OCI-LY7 (cell line): ENCODE data around the gene SPRR3. TPM values are rescaled to one million over a fixed set of nuclear protein-coding genes. Genes with fewer than 3 reads are reported as not detected.

Source experiments
- BruUV-seq: library from RNA; stranded (reverse); fragments of 400-500 nt; replicated peaks from 2 replicates; lab custom pipeline; 2021; lab: Mats Ljungman, UMichigan
- CTCF ChIA-PET: fragments of 300-600 bp; sonication (Branson Sonifier 250); formaldehyde crosslinking; loops from one replicate; lab custom pipeline; 2022; ENCODE audit warnings: antibody characterized with exemption; ENCODE audit not compliant: unreplicated experiment; lab: Charles Lee
- POLR2A ChIA-PET: fragments of 300-600 bp; sonication (Branson Sonifier 250); formaldehyde crosslinking; loops from one replicate; lab custom pipeline; 2022; ENCODE audit warnings: antibody characterized with exemption; lab: Charles Lee
- DNase-seq: peaks from one replicate; pipeline ENCODE4 v3.0.0-alpha.2; 2015; ENCODE audit warnings: low spot score
- H2AFZ ChIP-seq: fragments of 200-600 bp; sonication (generic), shearing (Covaris generic); 2 replicates; pipeline ENCODE4 v1.6.1; 2014; ENCODE audit warnings: mild to moderate bottlenecking, antibody characterized with exemption, low read length, moderate library complexity
- H3K27ac ChIP-seq: fragments of 200-600 bp; sonication (generic); 2 replicates; pipeline ENCODE4 v1.5.1; 2014; ENCODE audit warnings: mixed run types, low read depth, mild to moderate bottlenecking, moderate library complexity, low read length, inconsistent platforms; ENCODE audit not compliant: poor library complexity, severe bottlenecking
- H3K36me3 ChIP-seq: fragments of 200-600 bp; sonication (generic); 2 replicates; pipeline ENCODE4 v1.6.1; 2014; ENCODE audit warnings: mild to moderate bottlenecking, antibody characterized with exemption, low read length, moderate library complexity, mixed read lengths; ENCODE audit not compliant: insufficient read depth
- H3K4me1 ChIP-seq: fragments of 200-600 bp; sonication (generic); 2 replicates; pipeline ENCODE4 v1.5.1; 2014; ENCODE audit warnings: mild to moderate bottlenecking, low read length; ENCODE audit not compliant: insufficient read depth, poor library complexity, severe bottlenecking
- H3K4me2 ChIP-seq: fragments of 200-600 bp; sonication (generic); 2 replicates; pipeline ENCODE4 v1.6.1; 2014; ENCODE audit warnings: mild to moderate bottlenecking, low read length
- H3K4me3 ChIP-seq: fragments of 200-600 bp; sonication (generic); 2 replicates; pipeline ENCODE4 v1.5.1; 2014; ENCODE audit warnings: mild to moderate bottlenecking, low read depth, low read length; ENCODE audit not compliant: poor library complexity, severe bottlenecking
- H3K79me2 ChIP-seq: fragments of 200-600 bp; sonication (generic); 2 replicates; pipeline ENCODE4 v1.6.1; 2016; ENCODE audit warnings: low read depth, mild to moderate bottlenecking, low read length, moderate library complexity, mixed read lengths; ENCODE audit not compliant: insufficient read depth
- H3K9me2 ChIP-seq: fragments of 200-600 bp; sonication (generic); 2 replicates; pipeline ENCODE4 v1.6.1; 2016; ENCODE audit warnings: mild to moderate bottlenecking, low read length, mixed read lengths; ENCODE audit not compliant: insufficient read depth
- H3K9me3 ChIP-seq: fragments of 200-600 bp; sonication (generic); 2 replicates; pipeline ENCODE4 v1.6.1; 2014; ENCODE audit warnings: mild to moderate bottlenecking, mixed run types, low read length, mixed read lengths
- H4K20me1 ChIP-seq: fragments of 200-600 bp; sonication (generic); 2 replicates; pipeline ENCODE4 v1.6.1; 2014; ENCODE audit warnings: mild to moderate bottlenecking, antibody characterized with exemption, low read length, moderate library complexity, mixed read lengths; ENCODE audit not compliant: insufficient read depth
- CTCF ChIP-seq: fragments of 200-600 bp; sonication (generic); conservative IDR thresholded peaks from 2 replicates; pipeline ENCODE4 v1.5.1; 2014; ENCODE audit warnings: mild to moderate bottlenecking, antibody characterized with exemption, low read length, moderate library complexity, mixed read lengths
- EZH2phosphoT487 ChIP-seq: fragments of 200-600 bp; sonication (generic); IDR thresholded peaks from 2 replicates; pipeline ENCODE4 v1.6.1; 2018; ENCODE audit warnings: low read depth, borderline replicate concordance, mild to moderate bottlenecking, mixed run types, antibody characterized with exemption, low read length, moderate library complexity, mixed read lengths
- intact Hi-C: fragments of 100-400 bp; cut with micrococcal nuclease; formaldehyde crosslinking; loops from one replicate; pipeline ENCODE4 v1.10.0; 2022; ENCODE audit not compliant: unreplicated experiment
- small RNA-seq: library from RNA; depleted of rRNA; stranded (forward); fragments of <200 nt; gene quantifications from one replicate; pipeline ENCODE3, GENCODE V24; 2014
- total RNA-seq, 2 experiments: library from RNA; depleted of rRNA in 1 of 2; stranded (reverse); fragments of >200 nt in 1 of 2; shearing (Covaris generic) in 1 of 2; gene quantifications; 2 replicates each; pipeline ENCODE4 v1.2.3, GENCODE V29; 2014 to 2022

The SPRR3 gene
- total RNA-seq, 2 experiments from 2014 or later, result not detected

- no peaks in the 10 kb centered on the region for H3K79me2 ChIP-seq
- POLR2A ChIA-PET, result interaction anchor here (0.6 to 0.7 kb wide), 2 partner anchors 12 to 165 kb away, joined by 3 read pairs; no protein-coding TSS in a partner anchor
- no peaks in the 10 kb centered on the region for H3K9me3 ChIP-seq
- H4K20me1 ChIP-seq, result no peaks in the 10 kb centered on the region
- no peak overlapping the region for H3K4me3 ChIP-seq
- BruUV-seq, result no TSS peak
- H3K4me1 ChIP-seq, result no peaks in the 10 kb centered on the region
- no peak overlapping the region for H3K27ac ChIP-seq
- intact Hi-C loops, result no loop called here
- no peak for DNase-seq
- no peak overlapping the region for H3K4me2 ChIP-seq
- TF ChIP-seq CTCF (no peak), EZH2phosphoT487 (no peak)
- H2AFZ ChIP-seq, result no peak overlapping the region
- H3K36me3 ChIP-seq, result no peaks in the 10 kb centered on the region
- CTCF ChIA-PET, result no interaction called here
- no peaks in the 10 kb centered on the region for H3K9me2 ChIP-seq
These were observed 47.7 kb downstream of the SPRR3 start for GRCh38 chr1:153049211-153049610.

Small RNA genes lying within 50 kb of the gene (small RNA-seq; reads per million reads assigned to genes)
- gene AL356867.1, result not detected
- gene RF00322, result not detected
- not detected for gene SPRR1A

Other genes starting within 250 kb of the SPRR3 start
- gene KPRP, start 243.7 kb upstream of the SPRR3 start, total RNA-seq (2014; rRNA removed; shearing (Covaris generic)), result not detected in 2 replicates
- gene KPRP, start 243.7 kb upstream of the SPRR3 start, total RNA-seq (2022), result not detected in 2 replicates
- gene LCE1F, start 226.6 kb upstream of the SPRR3 start, total RNA-seq (2014; rRNA removed; shearing (Covaris generic)), result not detected in 2 replicates
- not detected in 2 replicates for gene LCE1F, start 226.6 kb upstream of the SPRR3 start, total RNA-seq (2022)
- not detected in 2 replicates for gene LCE1E, start 215.5 kb upstream of the SPRR3 start, total RNA-seq (2014; rRNA removed; shearing (Covaris generic))
- gene LCE1E, start 215.5 kb upstream of the SPRR3 start, total RNA-seq (2022), result not detected in 2 replicates
- gene LCE1D, start 205.0 kb upstream of the SPRR3 start, total RNA-seq (2014; rRNA removed; shearing (Covaris generic)), result not detected in 2 replicates
- not detected in 2 replicates for gene LCE1D, start 205.0 kb upstream of the SPRR3 start, total RNA-seq (2022)
- gene LCE1C, start 195.1 kb upstream of the SPRR3 start, total RNA-seq (2014; rRNA removed; shearing (Covaris generic)), result not detected in 2 replicates
- gene LCE1C, start 195.1 kb upstream of the SPRR3 start, total RNA-seq (2022), result not detected in 2 replicates
- not detected in 2 replicates for gene LCE1B, start 189.8 kb upstream of the SPRR3 start, total RNA-seq (2014; rRNA removed; shearing (Covaris generic))
- not detected in 2 replicates for gene LCE1B, start 189.8 kb upstream of the SPRR3 start, total RNA-seq (2022)
- gene LCE1A, start 174.3 kb upstream of the SPRR3 start, total RNA-seq (2014; rRNA removed; shearing (Covaris generic)), result not detected in 2 replicates
- gene LCE1A, start 174.3 kb upstream of the SPRR3 start, total RNA-seq (2022), result not detected in 2 replicates
- not detected in 2 replicates for gene LCE6A, start 158.9 kb upstream of the SPRR3 start, total RNA-seq (2014; rRNA removed; shearing (Covaris generic))
- gene LCE6A, start 158.9 kb upstream of the SPRR3 start, total RNA-seq (2022), result not detected in 2 replicates
- not detected in 2 replicates for gene LCE7A, start 141.8 kb upstream of the SPRR3 start, total RNA-seq (2014; rRNA removed; shearing (Covaris generic))
- not detected in 2 replicates for gene LCE7A, start 141.8 kb upstream of the SPRR3 start, total RNA-seq (2022)
- gene SMCP, start 123.4 kb upstream of the SPRR3 start, total RNA-seq (2014; rRNA removed; shearing (Covaris generic)), result not detected in 2 replicates
- gene SMCP, start 123.4 kb upstream of the SPRR3 start, total RNA-seq (2022), result not detected in 2 replicates
- not detected in 2 replicates for gene IVL, start 93.2 kb upstream of the SPRR3 start, total RNA-seq (2014; rRNA removed; shearing (Covaris generic))
- gene IVL, start 93.2 kb upstream of the SPRR3 start, total RNA-seq (2022), result not detected in 2 replicates
- gene SPRR5, start 54.5 kb upstream of the SPRR3 start, total RNA-seq (2014; rRNA removed; shearing (Covaris generic)), result not detected in 2 replicates
- gene SPRR5, start 54.5 kb upstream of the SPRR3 start, total RNA-seq (2022), result not detected in 2 replicates
- not detected in 2 replicates for gene SPRR4, start 31.1 kb upstream of the SPRR3 start, total RNA-seq (2014; rRNA removed; shearing (Covaris generic))
- not detected in 2 replicates for gene SPRR4, start 31.1 kb upstream of the SPRR3 start, total RNA-seq (2022)
- not detected in 2 replicates for gene SPRR1A, start 17.7 kb upstream of the SPRR3 start, total RNA-seq (2014; rRNA removed; shearing (Covaris generic))
- not detected in 2 replicates for gene SPRR1A, start 17.7 kb upstream of the SPRR3 start, total RNA-seq (2022)
- not detected in 2 replicates for gene SPRR1B, start 29.5 kb downstream of the SPRR3 start, total RNA-seq (2014; rRNA removed; shearing (Covaris generic))
- gene SPRR1B, start 29.5 kb downstream of the SPRR3 start, total RNA-seq (2022), result not detected in 2 replicates
- not detected in 2 replicates for gene SPRR2D, start 39.4 kb downstream of the SPRR3 start, total RNA-seq (2014; rRNA removed; shearing (Covaris generic))
- gene SPRR2D, start 39.4 kb downstream of the SPRR3 start, total RNA-seq (2022), result not detected in 2 replicates
- gene SPRR2A, start 55.8 kb downstream of the SPRR3 start, total RNA-seq (2014; rRNA removed; shearing (Covaris generic)), result not detected in 2 replicates
- gene SPRR2A, start 55.8 kb downstream of the SPRR3 start, total RNA-seq (2022), result not detected in 2 replicates
- not detected in 2 replicates for gene SPRR2B, start 69.9 kb downstream of the SPRR3 start, total RNA-seq (2014; rRNA removed; shearing (Covaris generic))
- gene SPRR2B, start 69.9 kb downstream of the SPRR3 start, total RNA-seq (2022), result not detected in 2 replicates
- not detected in 2 replicates for gene SPRR2E, start 92.8 kb downstream of the SPRR3 start, total RNA-seq (2014; rRNA removed; shearing (Covaris generic))
- not detected in 2 replicates for gene SPRR2E, start 92.8 kb downstream of the SPRR3 start, total RNA-seq (2022)
- not detected in 2 replicates for gene SPRR2F, start 111.8 kb downstream of the SPRR3 start, total RNA-seq (2014; rRNA removed; shearing (Covaris generic))
- not detected in 2 replicates for gene SPRR2F, start 111.8 kb downstream of the SPRR3 start, total RNA-seq (2022)
- not detected in 2 replicates for gene SPRR2G, start 149.1 kb downstream of the SPRR3 start, total RNA-seq (2014; rRNA removed; shearing (Covaris generic))
- not detected in 2 replicates for gene SPRR2G, start 149.1 kb downstream of the SPRR3 start, total RNA-seq (2022)
- gene LELP1, start 201.7 kb downstream of the SPRR3 start, total RNA-seq (2014; rRNA removed; shearing (Covaris generic)), result not detected in 2 replicates
- gene LELP1, start 201.7 kb downstream of the SPRR3 start, total RNA-seq (2022), result not detected in 2 replicates
- gene PRR9, start 215.8 kb downstream of the SPRR3 start, total RNA-seq (2014; rRNA removed; shearing (Covaris generic)), result not detected in 2 replicates
- not detected in 2 replicates for gene PRR9, start 215.8 kb downstream of the SPRR3 start, total RNA-seq (2022)